NCI-H460 (cell line): ENCODE data around the gene DSE. TPM values are rescaled to one million over a fixed set of nuclear protein-coding genes. Genes with fewer than 3 reads are reported as not detected.

ENCODE experiments used
- DNase-seq: peaks from one replicate; pipeline ENCODE4 v3.0.0-alpha.2; 2016; ENCODE audit warnings: low read depth; ENCODE audit errors: extremely low read depth
- total RNA-seq: library from RNA; depleted of rRNA; stranded (reverse); fragments of >200 nt; shearing (Covaris generic); gene quantifications from 2 replicates; pipeline ENCODE4 v1.2.3, GENCODE V29; 2014

The DSE gene
- total RNA-seq, 1 experiment from 2014 or later = 8.2 TPM

GRCh38 chr6:116385921-116386320 lies 15.2 kb downstream of the DSE start:
- no peak for DNase-seq

- DNase-seq = no peak
Observed at GRCh38 chr6:116386581-116387299, 16.0 kb downstream of the DSE start.

GRCh38 chr6:116387374-116387773 lies 16.6 kb downstream of the DSE start:
- no peak for DNase-seq

- DNase-seq = no peak
Observed at GRCh38 chr6:116388924-116389323, 18.2 kb downstream of the DSE start.

- DNase-seq = no peak
Observed at GRCh38 chr6:116389357-116389756, 18.6 kb downstream of the DSE start.

GRCh38 chr6:116390581-116390980 lies 19.8 kb downstream of the DSE start:
- no peak for DNase-seq

GRCh38 chr6:116392132-116393013 lies 21.6 kb downstream of the DSE start:
- no peak for DNase-seq

- DNase-seq = no peak
Observed at GRCh38 chr6:116393430-116393829, 22.7 kb downstream of the DSE start.

- DNase-seq = no peak
Observed at GRCh38 chr6:116395647-116396046, 24.9 kb downstream of the DSE start.

GRCh38 chr6:116396441-116396840 lies 25.7 kb downstream of the DSE start:
- no peak for DNase-seq

GRCh38 chr6:116397914-116398313 lies 27.2 kb downstream of the DSE start:
- DNase-seq = no peak

- peak; percentile 44 for DNase-seq
Observed at GRCh38 chr6:116398316-116399010, 27.7 kb downstream of the DSE start.

GRCh38 chr6:116399287-116399686 lies 28.5 kb downstream of the DSE start:
- no peak for DNase-seq

GRCh38 chr6:116400328-116400727 lies 29.6 kb downstream of the DSE start:
- no peak for DNase-seq

- DNase-seq = no peak
Observed at GRCh38 chr6:116402108-116402937, 31.6 kb downstream of the DSE start.

- no peak for DNase-seq
Observed at GRCh38 chr6:116403205-116403604, 32.5 kb downstream of the DSE start.

GRCh38 chr6:116404696-116405095 lies 33.9 kb downstream of the DSE start:
- DNase-seq = no peak

- no peak for DNase-seq
Observed at GRCh38 chr6:116405138-116405537, 34.4 kb downstream of the DSE start.

- DNase-seq = no peak
Observed at GRCh38 chr6:116405652-116406356, 35.1 kb downstream of the DSE start.
